ENCODE results near the gene VAV3.

The VAV3 gene

DNA sequence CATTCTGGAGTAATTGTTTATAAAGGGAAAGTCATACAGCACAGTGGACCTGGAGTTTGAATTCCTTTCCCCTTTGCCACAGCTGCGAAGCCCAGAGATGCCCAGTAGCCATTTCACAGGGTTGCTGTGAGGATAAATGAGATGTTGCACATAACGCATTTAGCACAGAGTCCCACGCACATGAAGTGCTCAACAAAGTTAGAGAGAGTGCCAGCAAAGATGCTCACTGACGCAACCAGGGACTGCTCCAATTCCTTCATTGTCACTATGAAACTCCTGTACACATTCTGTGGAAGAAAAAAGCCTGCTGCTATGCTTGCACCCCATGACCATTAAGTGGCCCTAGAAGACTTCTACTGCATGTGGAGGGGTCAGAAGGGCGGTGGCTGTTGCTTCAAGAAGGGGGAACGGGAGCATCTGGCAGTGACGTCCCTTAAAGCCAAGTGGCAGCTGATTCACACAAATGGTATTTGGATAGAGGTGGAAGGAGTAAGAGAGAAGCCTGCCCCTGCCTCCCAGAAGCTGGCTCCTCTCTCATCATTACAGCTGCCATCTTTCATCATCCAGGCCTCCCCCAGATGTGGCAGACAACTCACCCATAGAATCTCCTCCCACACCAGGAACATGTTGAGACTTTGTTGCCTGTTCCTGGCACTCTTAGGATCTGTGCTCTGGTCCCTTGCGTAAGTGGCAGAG lies 26.5 kb upstream of the VAV3 start:
- no peak for TF ChIP-seq ZFX (IDR thresholded peaks at IDR 0.05; ENCODE audit: borderline replicate concordance)
- TF ChIP-seq, protein P1, sequence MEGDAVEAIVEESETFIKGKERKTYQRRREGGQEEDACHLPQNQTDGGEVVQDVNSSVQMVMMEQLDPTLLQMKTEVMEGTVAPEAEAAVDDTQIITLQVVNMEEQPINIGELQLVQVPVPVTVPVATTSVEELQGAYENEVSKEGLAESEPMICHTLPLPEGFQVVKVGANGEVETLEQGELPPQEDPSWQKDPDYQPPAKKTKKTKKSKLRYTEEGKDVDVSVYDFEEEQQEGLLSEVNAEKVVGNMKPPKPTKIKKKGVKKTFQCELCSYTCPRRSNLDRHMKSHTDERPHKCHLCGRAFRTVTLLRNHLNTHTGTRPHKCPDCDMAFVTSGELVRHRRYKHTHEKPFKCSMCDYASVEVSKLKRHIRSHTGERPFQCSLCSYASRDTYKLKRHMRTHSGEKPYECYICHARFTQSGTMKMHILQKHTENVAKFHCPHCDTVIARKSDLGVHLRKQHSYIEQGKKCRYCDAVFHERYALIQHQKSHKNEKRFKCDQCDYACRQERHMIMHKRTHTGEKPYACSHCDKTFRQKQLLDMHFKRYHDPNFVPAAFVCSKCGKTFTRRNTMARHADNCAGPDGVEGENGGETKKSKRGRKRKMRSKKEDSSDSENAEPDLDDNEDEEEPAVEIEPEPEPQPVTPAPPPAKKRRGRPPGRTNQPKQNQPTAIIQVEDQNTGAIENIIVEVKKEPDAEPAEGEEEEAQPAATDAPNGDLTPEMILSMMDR (IDR thresholded peaks at IDR 0.05), result no peak
- no peak overlapping the region for H3K27ac ChIP-seq

DNA sequence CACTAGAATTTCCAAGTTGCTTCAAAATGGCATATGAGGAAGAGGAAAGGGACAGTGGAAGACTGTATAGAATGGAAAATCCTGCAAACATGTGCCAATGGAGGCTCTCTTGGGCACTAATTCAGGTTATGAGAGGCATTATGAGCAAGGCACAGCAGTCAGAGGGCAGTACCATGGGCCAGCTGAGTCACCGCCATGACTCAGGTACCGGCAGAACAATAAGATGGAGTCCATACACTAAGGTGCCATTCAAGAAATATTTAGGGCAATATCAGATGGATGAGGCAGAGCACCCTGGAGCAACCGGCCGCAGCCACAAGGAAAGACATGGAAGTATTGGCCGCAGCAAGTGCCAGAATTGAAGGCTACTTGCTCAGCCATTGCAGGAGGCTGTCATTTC lies 25.6 kb upstream of the VAV3 start:
- no peak overlapping the region for H3K27ac ChIP-seq
- no peak for TF ChIP-seq ZFX (IDR thresholded peaks at IDR 0.05; ENCODE audit: borderline replicate concordance)
- TF ChIP-seq, protein P1 (IDR thresholded peaks at IDR 0.05), result no peak

DNA sequence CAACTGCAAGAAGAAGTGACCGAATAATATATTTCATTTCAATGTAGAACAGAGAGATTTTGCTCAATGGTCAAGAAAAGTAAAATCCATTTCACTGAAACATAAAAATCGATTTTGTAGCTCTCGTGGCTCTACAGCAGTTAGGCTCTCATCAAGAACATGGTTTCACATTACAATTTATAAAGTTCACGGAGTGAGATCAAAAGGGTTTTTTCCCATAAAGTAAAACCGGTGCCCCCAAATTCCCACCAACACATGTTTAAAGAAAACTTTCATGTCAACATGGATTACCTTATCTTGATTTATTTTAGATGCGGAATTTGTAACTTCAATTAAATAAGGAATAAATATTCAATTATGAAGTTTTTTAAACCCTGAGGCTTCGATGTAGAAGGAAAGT lies 16.3 kb upstream of the VAV3 start:
- no peak for TF ChIP-seq ZFX (IDR thresholded peaks at IDR 0.05; ENCODE audit: borderline replicate concordance)
- TF ChIP-seq, protein P1 (IDR thresholded peaks at IDR 0.05), result no peak
- H3K27ac ChIP-seq, result no peak overlapping the region

DNA sequence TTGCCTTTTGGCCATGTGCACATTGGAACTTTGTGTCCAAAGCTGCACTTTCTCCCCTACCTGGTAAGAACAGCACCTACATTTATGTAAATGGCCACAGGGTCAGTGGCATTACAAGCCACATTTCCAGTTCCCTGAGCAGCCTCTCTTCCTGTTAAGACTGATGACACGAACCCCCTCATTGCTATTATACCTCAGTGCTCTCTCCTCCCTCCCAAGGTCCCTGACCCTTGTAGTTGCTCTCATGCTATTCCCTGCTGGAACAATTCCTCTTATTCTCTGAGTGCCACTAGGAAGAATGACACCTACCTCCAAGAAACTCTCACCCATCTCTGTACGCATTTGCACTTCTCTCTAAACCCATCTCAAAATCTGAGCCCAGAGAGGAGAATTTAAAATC lies 14.9 kb upstream of the VAV3 start:
- no peak overlapping the region for H3K27ac ChIP-seq
- TF ChIP-seq, protein P1 (IDR thresholded peaks at IDR 0.05), result no peak

DNA sequence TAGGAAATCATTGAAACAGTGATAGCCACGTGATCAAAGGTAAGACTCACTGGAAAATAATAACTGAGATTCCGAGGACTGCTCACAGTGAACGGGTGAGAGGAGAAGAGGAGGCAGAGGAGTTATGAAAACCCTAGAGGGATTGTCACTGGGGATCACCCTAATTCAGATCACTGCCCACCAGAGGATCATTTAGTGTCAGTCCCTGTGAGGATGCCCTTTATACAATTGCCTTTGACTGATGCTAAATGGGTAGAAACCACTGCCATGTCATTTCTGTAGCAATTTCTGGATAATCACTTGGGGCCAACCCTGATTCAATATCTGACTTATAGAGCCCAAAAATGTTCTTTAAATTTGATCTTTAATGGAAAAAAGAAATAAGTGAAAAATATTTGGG lies 14.1 kb upstream of the VAV3 start:
- TF ChIP-seq ZFX (IDR thresholded peaks at IDR 0.05; ENCODE audit: borderline replicate concordance), result no peak
- TF ChIP-seq, protein P1 (IDR thresholded peaks at IDR 0.05), result no peak
- no peak overlapping the region for H3K27ac ChIP-seq

DNA sequence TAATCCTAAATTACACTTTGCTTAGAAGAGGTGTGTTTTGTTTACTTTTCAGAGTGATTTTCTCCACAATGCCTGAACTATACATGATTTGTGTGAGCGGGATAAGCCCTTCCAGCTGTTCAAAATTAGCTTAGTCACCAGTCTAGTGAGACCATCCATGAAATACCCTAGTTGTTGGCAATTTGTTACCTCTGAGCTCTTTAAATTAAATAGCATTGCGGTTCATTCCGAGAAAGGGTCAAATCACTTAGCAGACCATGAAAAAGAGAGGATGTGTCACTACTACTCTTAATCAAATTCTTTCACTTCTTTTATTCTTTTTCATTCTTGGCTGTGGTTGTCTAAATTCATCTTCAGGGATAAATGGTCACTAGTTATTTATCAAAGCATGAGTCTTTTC lies 11.9 kb upstream of the VAV3 start:
- no peak overlapping the region for H3K27ac ChIP-seq
- TF ChIP-seq, protein P1 (IDR thresholded peaks at IDR 0.05), result no peak
- TF ChIP-seq ZFX (IDR thresholded peaks at IDR 0.05; ENCODE audit: borderline replicate concordance), result no peak

DNA sequence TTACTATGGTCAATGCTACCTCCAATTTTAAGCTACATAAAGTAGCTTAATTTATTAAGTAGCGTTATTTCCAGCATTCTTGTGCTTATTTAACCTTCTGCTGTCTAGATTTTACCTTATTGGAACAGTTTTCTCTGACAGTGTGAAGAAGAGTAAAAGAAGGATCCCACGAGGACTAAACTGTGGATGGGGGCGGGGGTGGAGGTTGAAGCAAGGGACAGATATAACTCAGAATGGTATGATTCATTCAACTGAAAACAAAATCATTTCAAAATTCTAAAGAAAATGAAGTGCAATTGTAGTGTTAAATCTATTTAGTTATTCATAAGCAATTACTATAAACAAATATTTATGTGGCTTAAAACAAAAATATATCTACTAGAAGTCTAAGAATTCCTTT lies 11.5 kb upstream of the VAV3 start:
- TF ChIP-seq ZFX (IDR thresholded peaks at IDR 0.05; ENCODE audit: borderline replicate concordance), result no peak
- TF ChIP-seq, protein P1 (IDR thresholded peaks at IDR 0.05), result no peak
- no peak overlapping the region for H3K27ac ChIP-seq

Data from 22Rv1 (cell line).